Measurements from ENCODE around the gene TAX1BP1.

Gene TAX1BP1

DNA sequence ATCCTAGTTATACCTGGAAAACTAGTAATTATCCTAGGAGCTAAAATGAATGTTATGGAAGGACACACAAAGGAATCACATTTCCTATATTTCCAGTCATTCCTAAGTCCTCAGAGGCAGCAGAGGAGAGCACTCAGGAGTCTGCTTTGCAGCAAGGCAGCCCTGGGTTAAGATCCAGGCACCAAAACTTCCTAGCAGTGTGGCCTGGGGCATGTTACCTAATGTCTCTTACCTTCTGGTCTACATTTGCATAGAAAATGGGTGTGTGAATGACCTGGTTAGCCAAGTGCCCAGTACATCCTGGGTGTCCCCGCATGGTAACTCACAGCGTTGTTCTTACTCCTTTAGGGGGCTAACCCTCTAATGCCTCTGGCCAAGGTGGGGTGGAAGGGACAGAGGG, 135.9 kb downstream of the TAX1BP1 start:
- no peaks in the 10 kb centered on the region for H3K36me3 ChIP-seq (ENCODE audit: insufficient read depth, low read length)
- no peak overlapping the region for H3K4me2 ChIP-seq (ENCODE audit: insufficient read depth, low read length)

DNA sequence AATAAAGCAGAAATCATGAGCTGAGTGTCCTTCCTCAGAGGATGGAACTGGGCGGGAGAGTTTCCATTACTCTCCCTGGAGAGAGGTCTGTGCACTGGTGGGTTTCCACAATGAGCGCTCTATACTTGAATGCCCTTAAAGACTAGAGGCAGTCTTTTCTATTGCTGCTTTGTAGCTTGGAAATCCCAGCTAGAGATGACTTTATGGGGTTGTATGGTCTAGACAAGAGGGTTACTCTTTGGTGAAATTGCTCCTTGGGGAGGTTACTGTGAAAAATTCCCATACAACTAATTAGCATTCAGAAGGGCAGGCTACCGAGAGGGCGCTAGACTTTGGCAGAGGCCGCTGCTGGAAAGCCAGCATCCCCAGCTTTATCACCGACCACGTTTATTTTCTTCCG, 136.8 kb downstream of the TAX1BP1 start:
- Histone ChIP-seq H3K79me2 (ENCODE audit: insufficient read depth, low read length) (no peaks in the 10 kb centered on the region), H3K36me3 (ENCODE audit: insufficient read depth, low read length) (no peaks in the 10 kb centered on the region), H3K4me2 (ENCODE audit: insufficient read depth, low read length) (no peak overlapping the region), H2AFZ (ENCODE audit: low read depth, low read length) (no peak overlapping the region), H3K27ac (ENCODE audit: low read length) (no peak overlapping the region), H3K9me3 (ENCODE audit: insufficient read depth, low read length, severe bottlenecking) (no peaks in the 10 kb centered on the region), H3K9ac (ENCODE audit: low read depth, low read length) (no peak overlapping the region), H4K20me1 (ENCODE audit: insufficient read depth, low read length) (0 out of 2 replicates have a peak, but pooled peaks cover 2% of the 10 kb centered on the region), H3K4me3 (ENCODE audit: low read depth in 1 of 2, low read length in 2 of 2) (no peak overlapping the region), H3K27me3 (ENCODE audit: insufficient read depth, low read length, poor library complexity) (no peaks in the 10 kb centered on the region), H3K4me1 (ENCODE audit: insufficient read depth, low read length) (no peaks in the 10 kb centered on the region)
- ATAC-seq (ENCODE audit: insufficient read depth, low read depth) = no peak
- DNase-seq = no peak
- no peak for TF ChIP-seq CTCF (IDR thresholded peaks at IDR 0.05; ENCODE audit: borderline replicate concordance, extremely low read depth, low read length, poor library complexity, severe bottlenecking)
- no peak for TF ChIP-seq EZH2 (IDR thresholded peaks at IDR 0.05; ENCODE audit: borderline replicate concordance, low read depth, low read length, severe bottlenecking)

More for the DNA sequence above, 135.9 kb downstream of the TAX1BP1 start:
- H3K9ac ChIP-seq (ENCODE audit: low read depth, low read length) = no peak overlapping the region
- no peaks in the 10 kb centered on the region for H3K79me2 ChIP-seq (ENCODE audit: insufficient read depth, low read length)
- TF ChIP-seq EZH2 (IDR thresholded peaks at IDR 0.05; ENCODE audit: borderline replicate concordance, low read depth, low read length, severe bottlenecking) (no peak), CTCF (IDR thresholded peaks at IDR 0.05; ENCODE audit: borderline replicate concordance, extremely low read depth, low read length, poor library complexity, severe bottlenecking) (no peak)
- no peak overlapping the region for H3K27ac ChIP-seq (ENCODE audit: low read length)
- H3K4me3 ChIP-seq (ENCODE audit: low read depth in 1 of 2, low read length in 2 of 2) = no peak overlapping the region
- ATAC-seq (ENCODE audit: insufficient read depth, low read depth) (no peak), DNase-seq (no peak)
- no peaks in the 10 kb centered on the region for H3K27me3 ChIP-seq (ENCODE audit: insufficient read depth, low read length, poor library complexity)
- H3K9me3 ChIP-seq (ENCODE audit: insufficient read depth, low read length, severe bottlenecking) = no peaks in the 10 kb centered on the region
- H3K4me1 ChIP-seq (ENCODE audit: insufficient read depth, low read length) = no peaks in the 10 kb centered on the region
- no peak overlapping the region for H2AFZ ChIP-seq (ENCODE audit: low read depth, low read length)
- H4K20me1 ChIP-seq (ENCODE audit: insufficient read depth, low read length) = 0 out of 2 replicates have a peak, but pooled peaks cover 2% of the 10 kb centered on the region

Data from DND-41 (cell line).